Measurements from ENCODE around the gene UCN2.

DNA sequence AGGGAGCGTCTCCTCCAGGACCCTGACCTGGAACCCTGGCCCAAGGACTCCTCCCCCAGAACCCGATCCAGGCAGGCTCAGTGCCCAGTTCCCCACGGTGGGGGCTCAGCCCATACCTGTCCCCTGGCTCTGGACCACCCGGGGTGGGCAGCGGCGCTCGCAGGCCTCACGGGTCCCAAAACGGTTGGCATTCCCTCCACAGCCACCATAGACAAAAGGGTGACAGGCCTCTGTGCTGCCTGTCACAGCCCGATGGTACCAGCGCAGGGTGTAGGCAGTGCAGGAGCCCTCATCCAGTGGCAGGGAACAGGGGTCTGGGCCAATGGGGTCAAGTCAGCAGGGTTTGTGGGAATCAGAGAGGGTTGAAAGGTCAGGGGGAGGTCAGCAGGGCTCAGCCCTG is 1.1 kb upstream of the UCN2 start:
- TF ChIP-seq CTCF (IDR thresholded peaks at IDR 0.05; ENCODE audit: poor library complexity) (no peak), EZH2 (IDR thresholded peaks at IDR 0.05; ENCODE audit: borderline replicate concordance) (no peak), EZH2phosphoT487 (IDR thresholded peaks at IDR 0.05; ENCODE audit: low read depth, severe bottlenecking, unreplicated experiment) (no peak)

Data from hepatocyte (in vitro differentiated cells).